Tibial nerve (tissue), 4 donors: Measurements from ENCODE around the gene OR7A5. TPM values are rescaled to one million over a fixed set of nuclear protein-coding genes. Genes with fewer than 3 reads are reported as not detected.
"Not testable (repeated sequence)": the region's sequence is repeated elsewhere in the genome, so short reads cannot be mapped to it uniquely, and the experiment has no call there.

Experiments
- DNase-seq, 2 donors: peaks; one replicate each; pipeline ENCODE4 v3.0.0-alpha.2; 2019; ENCODE audit warnings: low spot score in 2 of 2
- H3K27ac ChIP-seq, 4 donors: fragments of 200-600 bp; sonication (generic) in 3 of 4; one replicate each; pipeline ENCODE4 v1.5.1; 2017 to 2019; ENCODE audit warnings: mild to moderate bottlenecking in 1 of 4
- H3K27me3 ChIP-seq, 2 donors: fragments of 200-600 bp; sonication (generic) in 1 of 2; one replicate each; pipeline versions ENCODE4 v1.5.1 to v1.6.0; 2017 to 2019
- H3K36me3 ChIP-seq, 3 donors: fragments of 200-600 bp; sonication (generic); one replicate each; pipeline ENCODE4 v1.5.1; 2018 to 2019
- H3K4me1 ChIP-seq, 4 donors: fragments of 200-600 bp; sonication (generic) in 3 of 4; one replicate each; pipeline ENCODE4 v1.5.1; 2017 to 2019
- H3K4me3 ChIP-seq, 4 donors: fragments of 200-600 bp; sonication (generic) in 3 of 4; one replicate each; pipeline ENCODE4 v1.5.1; 2017 to 2019; ENCODE audit warnings: mild to moderate bottlenecking in 1 of 4, moderate library complexity in 1 of 4
- H3K9me3 ChIP-seq, 4 donors: fragments of 200-600 bp; sonication (generic) in 3 of 4; one replicate each; pipeline ENCODE4 v1.5.1; 2017 to 2019
- EP300 ChIP-seq, 2 donors: sonication (generic); formaldehyde crosslinking; IDR thresholded peaks; one replicate each; pipeline ENCODE4 v1.6.1; 2017; ENCODE audit warnings: antibody characterized with exemption in 2 of 2, mild to moderate bottlenecking in 1 of 2
- POLR2A ChIP-seq, 2 donors: fragments of 450-650 bp; IDR thresholded peaks; one replicate each; pipeline ENCODE4 v1.6.1; 2017; ENCODE audit warnings: antibody characterized with exemption in 2 of 2, mild to moderate bottlenecking in 2 of 2, moderate library complexity in 2 of 2
- WGBS, 2 donors: methylation state at CpG; one replicate each; pipeline ENCODE4 v1.1.5; 2018; 5-methylcytosine and 5-hydroxymethylcytosine counted together
- total RNA-seq, 4 donors: library from RNA; depleted of rRNA; stranded (reverse); fragments of >200 nt; gene quantifications; one replicate each; pipeline ENCODE4 v1.1.0, GENCODE V29; 2016
- TF ChIP-seq, protein P1 (sequence below), 5 experiments: fragments of 200-600 bp in 3 of 5; fragments of 450-650 bp in 2 of 5; sonication (generic) in 3 of 5; IDR thresholded peaks; one replicate each; pipeline ENCODE4 v1.5.1; 2016 to 2019; ENCODE audit warnings: antibody characterized with exemption in 5 of 5, mild to moderate bottlenecking in 3 of 5, moderate library complexity in 2 of 5

Gene OR7A5
- total RNA-seq, 4 donors from 2014 or later = 0.22 to 1.8 (median 0.80) TPM

GRCh38 chr19:14798760-14799159, 36.2 kb downstream of the OR7A5 start:
- Histone ChIP-seq H3K36me3 (no peaks in the 10 kb centered on the region), H3K4me1 (no peaks in the 10 kb centered on the region), H3K9me3 (no peaks in the 10 kb centered on the region), H3K27me3 (no peaks in the 10 kb centered on the region), H3K4me3 (no peak overlapping the region), H3K27ac (no peak overlapping the region)
- TF ChIP-seq EP300 (IDR thresholded peaks at IDR 0.05) = no peak
- TF ChIP-seq, protein P1, sequence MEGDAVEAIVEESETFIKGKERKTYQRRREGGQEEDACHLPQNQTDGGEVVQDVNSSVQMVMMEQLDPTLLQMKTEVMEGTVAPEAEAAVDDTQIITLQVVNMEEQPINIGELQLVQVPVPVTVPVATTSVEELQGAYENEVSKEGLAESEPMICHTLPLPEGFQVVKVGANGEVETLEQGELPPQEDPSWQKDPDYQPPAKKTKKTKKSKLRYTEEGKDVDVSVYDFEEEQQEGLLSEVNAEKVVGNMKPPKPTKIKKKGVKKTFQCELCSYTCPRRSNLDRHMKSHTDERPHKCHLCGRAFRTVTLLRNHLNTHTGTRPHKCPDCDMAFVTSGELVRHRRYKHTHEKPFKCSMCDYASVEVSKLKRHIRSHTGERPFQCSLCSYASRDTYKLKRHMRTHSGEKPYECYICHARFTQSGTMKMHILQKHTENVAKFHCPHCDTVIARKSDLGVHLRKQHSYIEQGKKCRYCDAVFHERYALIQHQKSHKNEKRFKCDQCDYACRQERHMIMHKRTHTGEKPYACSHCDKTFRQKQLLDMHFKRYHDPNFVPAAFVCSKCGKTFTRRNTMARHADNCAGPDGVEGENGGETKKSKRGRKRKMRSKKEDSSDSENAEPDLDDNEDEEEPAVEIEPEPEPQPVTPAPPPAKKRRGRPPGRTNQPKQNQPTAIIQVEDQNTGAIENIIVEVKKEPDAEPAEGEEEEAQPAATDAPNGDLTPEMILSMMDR (IDR thresholded peaks at IDR 0.05) = no peak
- no peak for TF ChIP-seq POLR2A (IDR thresholded peaks at IDR 0.05)
- DNase-seq = no peak
- 79 to 85% methylated on average over 5 of the region's 5 CpGs for WGBS, 2 donors

GRCh38 chr19:14796021-14796420, 39.0 kb downstream of the OR7A5 start:
- H3K9me3 ChIP-seq = peaks cover 0 to 5% (median 1%) of the 10 kb centered on the region in 4 donors
- DNase-seq = no peak
- TF ChIP-seq, protein P1 (IDR thresholded peaks at IDR 0.05) = no peak
- no peak for TF ChIP-seq EP300 (IDR thresholded peaks at IDR 0.05)
- TF ChIP-seq POLR2A (IDR thresholded peaks at IDR 0.05) = no peak
- no peaks in the 10 kb centered on the region for H3K36me3 ChIP-seq
- H3K4me1 ChIP-seq = no peaks in the 10 kb centered on the region
- H3K27ac ChIP-seq = no peak overlapping the region
- no peaks in the 10 kb centered on the region for H3K27me3 ChIP-seq
- H3K4me3 ChIP-seq = no peak overlapping the region
- WGBS, 2 donors = 93 to 94% methylated on average over 11 of the region's 11 CpGs

- H3K9me3 ChIP-seq = peaks cover 0 to 5% (median 1%) of the 10 kb centered on the region in 4 donors
Observed at GRCh38 chr19:14795078-14795721, 39.8 kb downstream of the OR7A5 start.

DNA sequence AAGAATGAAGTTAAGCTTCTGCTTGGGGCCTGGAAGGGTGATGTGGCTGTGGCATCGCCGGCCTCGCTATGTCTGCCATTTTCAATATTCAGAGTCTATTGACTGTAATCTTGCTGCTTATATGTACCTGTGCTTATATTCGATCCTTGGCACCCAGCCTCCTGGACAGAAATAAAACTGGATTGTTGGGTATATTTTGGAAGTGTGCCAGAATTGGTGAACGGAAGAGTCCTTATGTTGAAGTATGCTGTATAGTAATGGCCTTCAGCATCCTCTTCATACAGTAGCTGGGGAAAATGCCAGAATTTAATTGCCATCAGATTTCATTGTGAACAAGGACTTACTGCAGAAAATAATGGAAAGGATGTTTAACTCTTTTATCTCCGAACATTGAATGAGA, 42.7 kb downstream of the OR7A5 start:
- H3K27me3 ChIP-seq, DNase-seq, H3K4me1 ChIP-seq, H3K36me3 ChIP-seq, H3K4me3 ChIP-seq, H3K27ac ChIP-seq: not testable (repeated sequence)
- peaks cover 0 to 15% (median 1%) of the 10 kb centered on the region in 4 donors for H3K9me3 ChIP-seq
- WGBS, 2 donors = 77 to 79% methylated on average over 6 of the region's 6 CpGs

More at GRCh38 chr19:14795078-14795721, 39.8 kb downstream of the OR7A5 start:
- Histone ChIP-seq H3K27ac (no peak overlapping the region), H3K27me3 (no peaks in the 10 kb centered on the region), H3K4me3 (no peak overlapping the region), H3K36me3 (no peaks in the 10 kb centered on the region), H3K4me1 (no peaks in the 10 kb centered on the region)
- no peak for TF ChIP-seq POLR2A (IDR thresholded peaks at IDR 0.05)
- TF ChIP-seq, protein P1 (IDR thresholded peaks at IDR 0.05) = no peak
- TF ChIP-seq EP300 (IDR thresholded peaks at IDR 0.05) = no peak
- 83 to 88% methylated on average over 5 of the region's 5 CpGs for WGBS, 2 donors
- DNase-seq = no peak

GRCh38 chr19:14786421-14786851, 48.5 kb downstream of the OR7A5 start:
- H3K36me3 ChIP-seq = no peaks in the 10 kb centered on the region
- H3K27me3 ChIP-seq = no peaks in the 10 kb centered on the region
- H3K27ac ChIP-seq = no peak overlapping the region
- H3K4me1 ChIP-seq = no peaks in the 10 kb centered on the region
- TF ChIP-seq, protein P1 (IDR thresholded peaks at IDR 0.05) = peak; percentile 13 to 36 (median 22)
- TF ChIP-seq POLR2A (IDR thresholded peaks at IDR 0.05) = no peak
- TF ChIP-seq EP300 (IDR thresholded peaks at IDR 0.05) = no peak
- DNase-seq = no peak
- no peak overlapping the region for H3K4me3 ChIP-seq
- WGBS, 2 donors = 16% methylated on average over 18 of the region's 18 CpGs
- H3K9me3 ChIP-seq = peaks cover 0 to 16% (median 0%) of the 10 kb centered on the region in 4 donors

DNA sequence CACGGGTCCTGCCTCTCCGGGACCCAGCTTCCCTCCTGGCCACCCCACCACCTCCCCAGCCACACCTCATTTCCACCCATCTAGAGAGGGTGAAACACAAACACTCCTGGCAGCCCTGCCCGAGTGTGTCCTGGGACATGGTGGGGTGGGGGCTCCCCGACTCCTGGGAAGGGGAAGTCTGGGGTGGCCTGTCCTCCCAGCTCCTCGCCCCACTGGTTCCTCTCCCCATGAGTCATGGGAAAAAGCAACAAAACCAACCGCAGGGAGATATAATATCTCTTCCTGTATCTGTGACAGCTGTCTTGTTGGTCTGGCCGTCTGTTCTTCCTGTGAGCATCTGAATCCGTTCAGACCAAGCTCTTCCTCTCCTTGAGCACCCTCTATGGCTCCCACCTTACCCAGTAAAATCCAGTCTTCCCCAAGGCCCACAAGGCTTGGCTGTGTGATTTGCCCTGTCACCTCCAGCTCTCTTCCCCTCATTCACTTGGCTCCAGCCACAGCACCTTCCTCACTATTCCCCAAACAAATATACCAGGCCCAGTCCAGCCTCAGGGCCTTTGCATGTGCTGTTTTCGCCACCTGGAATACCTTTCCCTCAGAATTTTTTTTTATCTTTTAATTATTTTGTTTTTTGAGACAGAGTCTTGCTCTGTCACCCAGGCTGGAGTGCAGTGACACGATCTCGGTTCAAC, 49.7 kb downstream of the OR7A5 start:
- Histone ChIP-seq H3K27ac (peak overlapping the region in 1 of 4 donors; percentile 59), H3K9me3 (peaks cover 0 to 16% (median 0%) of the 10 kb centered on the region in 4 donors)
- DNase-seq = peak in 1 of 2 donors; percentile 15
- not testable (repeated sequence) for H3K4me3 ChIP-seq, H3K4me1 ChIP-seq, H3K27me3 ChIP-seq, H3K36me3 ChIP-seq
- 65 to 72% methylated on average over 8 to 9 of the region's 11 CpGs for WGBS, 2 donors

DNA sequence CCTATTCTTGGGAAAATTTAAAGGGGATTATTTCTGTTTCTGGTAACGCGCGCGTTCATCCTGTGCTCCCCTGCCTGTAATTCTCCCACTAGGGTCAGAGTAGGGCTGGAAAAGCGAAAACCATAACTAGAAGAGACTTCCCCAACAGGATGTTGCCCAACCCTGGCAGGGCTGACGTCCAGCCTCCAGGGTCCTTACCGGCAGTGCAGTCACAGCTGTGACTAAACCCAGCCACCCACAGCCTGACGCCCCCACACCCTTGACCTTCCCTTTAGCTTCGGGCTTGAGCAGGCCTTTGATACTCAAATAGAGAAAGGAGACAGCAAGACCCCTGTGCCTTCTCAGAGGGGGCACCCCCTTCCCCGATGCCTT, 50.3 kb downstream of the OR7A5 start:
- H3K27ac ChIP-seq, H3K27me3 ChIP-seq, H3K4me1 ChIP-seq, H3K36me3 ChIP-seq, H3K4me3 ChIP-seq: not testable (repeated sequence)
- 43 to 46% methylated on average over 9 to 10 of the region's 10 CpGs for WGBS, 2 donors
- peak in 1 of 2 donors; percentile 17 for DNase-seq
- H3K9me3 ChIP-seq = peaks cover 0 to 16% (median 0%) of the 10 kb centered on the region in 4 donors

DNA sequence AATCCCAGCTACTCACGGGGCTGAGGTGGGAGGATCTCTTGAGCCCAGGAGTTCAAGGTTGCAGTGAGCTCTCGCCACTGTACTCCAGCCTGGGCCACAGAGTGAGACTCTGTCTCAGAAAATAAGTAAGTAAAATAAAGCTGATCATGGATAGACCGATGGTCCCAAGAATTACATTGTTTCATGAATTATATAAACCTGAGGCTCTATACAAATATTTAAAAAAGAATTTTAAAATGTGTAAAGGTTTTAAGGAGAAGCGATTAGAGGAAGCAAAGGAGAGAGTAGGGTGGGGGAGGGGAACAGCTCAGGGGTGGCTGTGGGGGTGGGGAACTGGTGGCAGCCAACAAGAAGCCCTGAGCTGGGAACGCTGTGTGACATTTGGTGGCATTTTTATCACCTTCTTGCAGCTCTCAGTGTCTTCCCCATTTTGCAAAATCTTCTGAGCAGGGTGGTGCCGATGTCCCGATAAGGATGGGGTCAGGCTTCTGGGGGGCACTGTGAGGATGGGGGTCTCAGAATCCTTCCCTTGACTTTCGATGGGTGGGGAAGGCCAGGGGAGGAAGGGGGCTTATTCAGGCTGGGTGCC, 51.5 kb downstream of the OR7A5 start:
- H3K27me3 ChIP-seq, DNase-seq, H3K27ac ChIP-seq, H3K36me3 ChIP-seq, H3K4me1 ChIP-seq, H3K4me3 ChIP-seq: not testable (repeated sequence)
- H3K9me3 ChIP-seq = peaks cover 0 to 15% (median 0%) of the 10 kb centered on the region in 4 donors
- 61 to 66% methylated on average over 8 of the region's 8 CpGs for WGBS, 2 donors
